ENCODE measurements around the gene HOXD11. TPM values are rescaled to one million over a fixed set of nuclear protein-coding genes. Genes with fewer than 3 reads are reported as not detected.

Gene HOXD11
- total and polyA plus RNA-seq, 2 experiments from 2014 or later, result not detected

- no peak overlapping the region for H3K4me2 ChIP-seq
- peaks cover 98% of the 10 kb centered on the region for H3K27me3 ChIP-seq (ENCODE audit: insufficient read depth)
- Mint-ChIP-seq H3K4me3 (no peak overlapping the region), H3K27me3 (ENCODE audit: insufficient read depth, low read depth, poor library complexity) (peaks cover 96% of the 10 kb centered on the region), H3K9me3 (peaks cover 5% of the 10 kb centered on the region; the same call in 1 of the 3 replicates), H3K36me3 (ENCODE audit: low read depth) (peaks cover 4% of the 10 kb centered on the region; the same call in 2 of the 3 replicates), H3K27ac (no peak overlapping the region), H3K4me1 (peaks cover 32% of the 10 kb centered on the region)
- no peaks in the 10 kb centered on the region for H3K9me2 ChIP-seq (ENCODE audit: insufficient read depth)
- no peak for TF ChIP-seq CREB1 (CRISPR knock-in tag; IDR thresholded peaks at IDR 0.05; ENCODE audit: low read depth)
- TF ChIP-seq CTCF (conservative IDR thresholded peaks at IDR 0.05; ENCODE audit: low read depth in 2 of 2), result no peak
- TF ChIP-seq, protein P1, sequence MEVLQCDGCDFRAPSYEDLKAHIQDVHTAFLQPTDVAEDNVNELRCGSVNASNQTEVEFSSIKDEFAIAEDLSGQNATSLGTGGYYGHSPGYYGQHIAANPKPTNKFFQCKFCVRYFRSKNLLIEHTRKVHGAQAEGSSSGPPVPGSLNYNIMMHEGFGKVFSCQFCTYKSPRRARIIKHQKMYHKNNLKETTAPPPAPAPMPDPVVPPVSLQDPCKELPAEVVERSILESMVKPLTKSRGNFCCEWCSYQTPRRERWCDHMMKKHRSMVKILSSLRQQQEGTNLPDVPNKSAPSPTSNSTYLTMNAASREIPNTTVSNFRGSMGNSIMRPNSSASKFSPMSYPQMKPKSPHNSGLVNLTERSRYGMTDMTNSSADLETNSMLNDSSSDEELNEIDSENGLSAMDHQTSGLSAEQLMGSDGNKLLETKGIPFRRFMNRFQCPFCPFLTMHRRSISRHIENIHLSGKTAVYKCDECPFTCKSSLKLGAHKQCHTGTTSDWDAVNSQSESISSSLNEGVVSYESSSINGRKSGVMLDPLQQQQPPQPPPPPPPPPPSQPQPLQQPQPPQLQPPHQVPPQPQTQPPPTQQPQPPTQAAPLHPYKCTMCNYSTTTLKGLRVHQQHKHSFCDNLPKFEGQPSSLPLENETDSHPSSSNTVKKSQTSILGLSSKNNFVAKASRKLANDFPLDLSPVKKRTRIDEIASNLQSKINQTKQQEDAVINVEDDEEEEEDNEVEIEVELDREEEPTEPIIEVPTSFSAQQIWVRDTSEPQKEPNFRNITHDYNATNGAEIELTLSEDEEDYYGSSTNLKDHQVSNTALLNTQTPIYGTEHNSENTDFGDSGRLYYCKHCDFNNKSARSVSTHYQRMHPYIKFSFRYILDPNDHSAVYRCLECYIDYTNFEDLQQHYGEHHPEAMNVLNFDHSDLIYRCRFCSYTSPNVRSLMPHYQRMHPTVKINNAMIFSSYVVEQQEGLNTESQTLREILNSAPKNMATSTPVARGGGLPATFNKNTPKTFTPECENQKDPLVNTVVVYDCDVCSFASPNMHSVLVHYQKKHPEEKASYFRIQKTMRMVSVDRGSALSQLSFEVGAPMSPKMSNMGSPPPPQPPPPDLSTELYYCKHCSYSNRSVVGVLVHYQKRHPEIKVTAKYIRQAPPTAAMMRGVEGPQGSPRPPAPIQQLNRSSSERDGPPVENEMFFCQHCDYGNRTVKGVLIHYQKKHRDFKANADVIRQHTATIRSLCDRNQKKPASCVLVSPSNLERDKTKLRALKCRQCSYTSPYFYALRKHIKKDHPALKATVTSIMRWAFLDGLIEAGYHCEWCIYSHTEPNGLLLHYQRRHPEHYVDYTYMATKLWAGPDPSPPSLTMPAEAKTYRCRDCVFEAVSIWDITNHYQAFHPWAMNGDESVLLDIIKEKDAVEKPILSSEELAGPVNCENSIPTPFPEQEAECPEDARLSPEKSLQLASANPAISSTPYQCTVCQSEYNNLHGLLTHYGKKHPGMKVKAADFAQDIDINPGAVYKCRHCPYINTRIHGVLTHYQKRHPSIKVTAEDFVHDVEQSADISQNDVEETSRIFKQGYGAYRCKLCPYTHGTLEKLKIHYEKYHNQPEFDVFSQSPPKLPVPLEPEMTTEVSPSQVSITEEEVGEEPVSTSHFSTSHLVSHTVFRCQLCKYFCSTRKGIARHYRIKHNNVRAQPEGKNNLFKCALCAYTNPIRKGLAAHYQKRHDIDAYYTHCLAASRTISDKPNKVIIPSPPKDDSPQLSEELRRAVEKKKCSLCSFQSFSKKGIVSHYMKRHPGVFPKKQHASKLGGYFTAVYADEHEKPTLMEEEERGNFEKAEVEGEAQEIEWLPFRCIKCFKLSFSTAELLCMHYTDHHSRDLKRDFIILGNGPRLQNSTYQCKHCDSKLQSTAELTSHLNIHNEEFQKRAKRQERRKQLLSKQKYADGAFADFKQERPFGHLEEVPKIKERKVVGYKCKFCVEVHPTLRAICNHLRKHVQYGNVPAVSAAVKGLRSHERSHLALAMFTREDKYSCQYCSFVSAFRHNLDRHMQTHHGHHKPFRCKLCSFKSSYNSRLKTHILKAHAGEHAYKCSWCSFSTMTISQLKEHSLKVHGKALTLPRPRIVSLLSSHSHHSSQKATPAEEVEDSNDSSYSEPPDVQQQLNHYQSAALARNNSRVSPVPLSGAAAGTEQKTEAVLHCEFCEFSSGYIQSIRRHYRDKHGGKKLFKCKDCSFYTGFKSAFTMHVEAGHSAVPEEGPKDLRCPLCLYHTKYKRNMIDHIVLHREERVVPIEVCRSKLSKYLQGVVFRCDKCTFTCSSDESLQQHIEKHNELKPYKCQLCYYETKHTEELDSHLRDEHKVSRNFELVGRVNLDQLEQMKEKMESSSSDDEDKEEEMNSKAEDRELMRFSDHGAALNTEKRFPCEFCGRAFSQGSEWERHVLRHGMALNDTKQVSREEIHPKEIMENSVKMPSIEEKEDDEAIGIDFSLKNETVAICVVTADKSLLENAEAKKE (CRISPR knock-in tag; IDR thresholded peaks at IDR 0.05), result no peak
- no peak for TF ChIP-seq STAT1 (IDR thresholded peaks at IDR 0.05; ENCODE audit: unreplicated experiment)
- TF ChIP-seq, protein P2, sequence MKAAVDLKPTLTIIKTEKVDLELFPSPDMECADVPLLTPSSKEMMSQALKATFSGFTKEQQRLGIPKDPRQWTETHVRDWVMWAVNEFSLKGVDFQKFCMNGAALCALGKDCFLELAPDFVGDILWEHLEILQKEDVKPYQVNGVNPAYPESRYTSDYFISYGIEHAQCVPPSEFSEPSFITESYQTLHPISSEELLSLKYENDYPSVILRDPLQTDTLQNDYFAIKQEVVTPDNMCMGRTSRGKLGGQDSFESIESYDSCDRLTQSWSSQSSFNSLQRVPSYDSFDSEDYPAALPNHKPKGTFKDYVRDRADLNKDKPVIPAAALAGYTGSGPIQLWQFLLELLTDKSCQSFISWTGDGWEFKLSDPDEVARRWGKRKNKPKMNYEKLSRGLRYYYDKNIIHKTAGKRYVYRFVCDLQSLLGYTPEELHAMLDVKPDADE (IDR thresholded peaks at IDR 0.05), result no peak
- no peak overlapping the region for H2AFZ ChIP-seq
- H3K36me3 ChIP-seq (ENCODE audit: insufficient read depth), result no peaks in the 10 kb centered on the region
- H3F3A ChIP-seq (replicated peaks; ENCODE audit: low read depth), result peaks cover 31% of the 10 kb centered on the region
- H4K20me1 ChIP-seq (replicated peaks; ENCODE audit: insufficient read depth), result peaks cover 39% of the 10 kb centered on the region
- no peak for ATAC-seq
- DNase-seq (ENCODE audit: low spot score), result no peak
- H3K4me3 ChIP-seq, result no peak overlapping the region
- H3K4me1 ChIP-seq (ENCODE audit: insufficient read depth), result peaks cover 30% of the 10 kb centered on the region
- H3K27ac ChIP-seq (ENCODE audit: low read depth), result no peak overlapping the region
- H3K79me2 ChIP-seq (replicated peaks; ENCODE audit: insufficient read depth), result no peaks in the 10 kb centered on the region
Measured at GRCh38 chr2:176076796-176077195, 30.3 kb upstream of the HOXD11 start.
